HG03432 (cell line): ENCODE results near the gene NRAP.

Experiments
- ATAC-seq: cut with Tn5 transposase; IDR thresholded peaks from one replicate; pipeline ENCODE4 v1.9.1; 2021; ENCODE audit warnings: mild to moderate bottlenecking, moderate library complexity; ENCODE audit not compliant: unreplicated experiment

The NRAP gene

DNA sequence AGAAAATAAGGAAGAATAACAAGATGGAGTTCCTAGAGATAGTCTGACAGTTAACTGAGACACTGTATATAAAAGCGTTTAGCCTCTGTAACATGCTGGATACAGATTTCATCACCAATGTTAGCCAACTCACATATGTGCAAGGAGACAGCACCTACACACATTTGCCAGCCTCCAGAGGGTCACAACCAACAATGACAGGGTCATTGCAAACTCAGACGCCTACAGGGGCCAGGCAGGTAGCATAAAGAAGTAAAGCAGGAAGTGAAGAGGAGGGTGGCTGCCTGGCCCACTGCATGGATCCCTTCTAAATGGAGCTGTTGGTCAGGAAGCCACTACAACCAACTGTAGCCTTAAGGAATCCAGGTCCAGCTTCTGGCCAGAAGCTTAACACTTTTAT is 50.4 kb downstream of the NRAP start:
- no peak for ATAC-seq

GRCh38 chr10:113612154-113612553 is 51.7 kb downstream of the NRAP start:
- no peak for ATAC-seq

- no peak for ATAC-seq
Measured at GRCh38 chr10:113610631-113611601, 52.9 kb downstream of the NRAP start.

DNA sequence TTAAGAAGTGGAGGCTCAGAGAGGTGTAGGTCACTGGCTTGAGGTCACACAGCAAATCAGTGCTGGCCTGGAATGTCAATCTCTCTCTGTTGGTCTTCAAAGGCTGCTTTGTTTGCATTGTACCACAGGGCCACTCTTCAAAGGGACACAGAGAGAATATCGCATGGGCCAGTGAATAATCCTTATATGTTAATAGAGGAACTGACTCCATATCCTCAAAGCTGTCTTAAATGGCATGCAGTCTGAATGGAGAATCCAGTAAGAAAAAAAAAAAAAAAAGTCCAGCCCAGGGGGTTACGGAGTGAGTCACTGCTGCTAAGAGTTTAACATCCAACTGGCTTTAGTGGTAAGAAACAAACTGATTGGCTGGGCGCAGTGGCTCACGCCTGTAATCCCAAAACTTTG is 54.1 kb downstream of the NRAP start:
- ATAC-seq: no peak

GRCh38 chr10:113605268-113605978 is 58.4 kb downstream of the NRAP start:
- no peak for ATAC-seq

DNA sequence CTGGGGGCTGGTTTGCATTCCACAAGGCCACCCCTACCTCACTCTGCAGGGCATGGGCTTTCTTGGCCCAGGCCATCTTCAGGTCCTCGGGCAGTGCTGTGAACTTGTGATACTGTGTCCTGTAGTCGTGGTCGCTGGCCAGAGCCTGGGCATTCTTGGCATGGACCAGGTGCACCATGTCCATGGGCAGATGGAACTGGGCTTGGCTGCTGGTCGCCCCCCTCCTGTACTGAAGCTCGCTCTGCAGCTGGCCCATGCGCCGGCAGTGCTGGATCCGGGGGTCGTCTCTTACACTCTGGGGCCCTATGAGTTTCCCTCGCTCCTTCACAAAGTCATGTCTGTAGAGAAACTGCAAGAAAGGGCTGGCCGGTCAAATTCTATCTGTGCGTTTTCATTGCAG is 59.3 kb downstream of the NRAP start:
- ATAC-seq: no peak

DNA sequence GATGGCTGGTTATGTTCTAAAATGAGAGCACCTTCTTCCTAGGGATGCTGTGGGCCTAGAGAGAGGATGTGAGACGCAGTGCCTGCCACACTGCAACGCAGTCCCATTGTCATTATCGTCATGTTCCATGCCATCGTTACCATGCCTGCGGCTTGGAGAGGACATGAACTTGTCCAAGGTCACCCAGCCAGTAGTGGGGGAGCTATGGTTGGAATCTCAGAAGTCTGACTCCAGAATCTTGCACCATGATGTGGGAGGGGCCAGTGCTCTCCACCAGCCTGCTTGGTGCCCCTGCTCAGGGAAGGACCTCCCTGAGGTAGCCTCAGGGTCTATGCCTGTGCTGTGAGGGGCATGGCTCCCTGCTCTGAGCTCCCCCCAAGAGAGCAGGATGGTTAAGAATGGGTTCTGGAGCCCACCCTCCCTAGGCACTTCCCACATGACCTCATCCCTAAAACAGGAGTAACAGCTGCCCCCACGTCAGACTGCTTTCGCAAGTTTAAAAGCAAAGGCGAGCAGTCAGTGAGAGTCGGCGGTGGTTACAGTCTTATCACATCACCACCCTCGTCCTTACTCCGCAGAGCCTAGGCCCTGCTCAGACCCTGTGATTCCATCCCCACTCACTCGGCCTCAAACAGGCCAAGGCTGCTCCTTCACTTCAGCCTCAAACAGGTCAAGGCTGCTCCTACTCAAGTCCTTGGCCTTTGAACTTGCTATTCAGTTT is 60.6 kb downstream of the NRAP start:
- no peak for ATAC-seq

GRCh38 chr10:113600569-113600968 is 63.3 kb downstream of the NRAP start:
- ATAC-seq: no peak

DNA sequence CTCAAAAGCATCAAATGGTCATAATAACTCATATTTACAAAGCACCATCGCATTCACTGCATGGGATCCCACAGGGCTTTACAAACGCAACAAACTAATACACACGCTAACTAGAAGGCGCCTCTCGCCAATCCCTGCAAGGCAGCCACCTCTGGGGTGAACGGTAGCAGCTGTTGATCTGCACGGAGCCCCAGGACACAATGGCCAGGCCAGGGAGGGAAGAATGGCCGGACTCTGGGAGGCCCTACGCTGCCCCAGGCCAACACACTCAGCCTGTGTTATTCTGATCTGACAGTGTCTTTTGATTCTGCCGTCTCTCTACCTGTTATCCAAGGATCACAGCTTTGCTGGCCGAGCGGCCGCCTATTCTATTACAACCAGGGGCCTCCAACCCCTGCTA is 69.2 kb downstream of the NRAP start:
- no peak for ATAC-seq

GRCh38 chr10:113592380-113592779 is 71.5 kb downstream of the NRAP start:
- ATAC-seq: no peak

- no peak for ATAC-seq
Measured at GRCh38 chr10:113590581-113590980, 73.3 kb downstream of the NRAP start.

- no peak for ATAC-seq
Measured at GRCh38 chr10:113589201-113589770, 74.6 kb downstream of the NRAP start.

DNA sequence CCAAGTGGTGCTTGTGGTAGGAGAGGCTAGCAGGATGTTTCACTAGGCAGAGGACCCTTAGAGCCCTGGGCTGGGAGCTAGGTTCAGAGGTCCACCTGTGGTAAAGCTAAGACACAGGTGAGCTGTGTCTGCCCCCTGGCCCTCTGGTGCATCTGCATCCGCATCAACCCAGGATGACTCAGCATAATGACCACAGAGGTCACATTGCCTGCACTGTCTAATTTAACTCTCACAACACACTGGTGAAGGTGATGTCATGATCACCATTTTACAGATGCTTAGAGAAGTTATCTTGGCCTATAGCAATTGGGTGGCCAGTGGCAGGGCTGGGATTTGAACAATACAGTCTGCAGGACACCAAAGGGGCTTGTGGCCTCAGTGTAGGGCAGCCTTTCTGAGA is 77.9 kb downstream of the NRAP start:
- ATAC-seq: no peak

DNA sequence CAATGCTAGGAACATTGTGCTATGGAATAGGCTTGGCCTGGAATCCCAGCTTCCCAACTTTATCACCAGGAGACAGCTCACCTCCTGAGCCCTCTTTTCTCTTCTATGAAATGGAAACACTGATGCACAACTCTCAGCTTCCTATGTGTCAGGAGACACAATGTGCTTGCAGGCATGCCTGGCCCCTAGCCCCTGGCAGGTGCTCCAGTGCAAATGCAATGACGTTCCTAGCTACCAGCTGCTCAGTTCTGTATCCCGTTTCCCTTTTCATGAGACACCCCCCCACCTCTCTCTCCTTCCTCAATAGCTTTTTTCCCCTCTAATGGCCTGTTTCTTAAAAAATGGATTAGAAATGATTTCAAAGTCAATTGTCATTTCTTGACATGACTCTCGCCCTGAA is 80.3 kb downstream of the NRAP start:
- ATAC-seq: no peak

DNA sequence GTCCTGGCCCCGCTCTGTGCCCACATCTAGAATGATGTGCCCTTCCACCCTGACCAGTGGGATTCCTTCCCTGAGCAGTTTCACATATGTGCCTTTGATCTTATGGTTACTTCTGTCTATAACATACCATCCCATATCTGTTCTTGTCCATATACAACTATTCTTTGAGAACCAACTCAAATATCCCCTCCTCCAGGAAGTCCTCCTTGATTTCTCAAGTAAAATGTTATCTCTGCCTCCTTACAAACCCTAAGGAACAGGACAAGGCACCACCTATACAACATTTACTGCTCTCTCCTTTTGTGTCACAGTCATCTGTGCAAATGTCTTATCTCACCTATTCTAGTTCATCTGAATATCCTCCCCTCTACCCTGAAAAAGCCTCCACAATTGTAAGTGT is 82.7 kb downstream of the NRAP start:
- no peak for ATAC-seq

DNA sequence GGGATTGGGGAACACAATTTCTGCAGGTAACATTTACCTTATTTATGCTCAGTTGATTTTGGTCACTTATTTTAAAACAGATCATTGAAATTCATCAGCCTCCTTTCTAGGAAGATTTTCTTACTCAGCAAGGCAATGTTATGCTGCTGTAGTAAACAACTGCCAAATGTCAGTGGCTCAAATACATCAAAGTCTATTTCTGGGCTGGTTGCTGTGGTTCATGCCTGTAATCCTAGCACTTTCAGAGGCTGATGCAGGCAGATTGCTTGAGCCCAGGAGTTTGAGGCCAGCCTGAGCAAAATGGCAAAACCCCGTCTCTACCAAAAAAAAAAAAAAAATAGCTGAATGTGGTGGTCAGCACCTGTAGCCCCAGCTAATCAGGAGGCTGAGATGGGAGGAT is 85.1 kb downstream of the NRAP start:
- no peak for ATAC-seq

GRCh38 chr10:113576852-113577251 is 87.0 kb downstream of the NRAP start:
- ATAC-seq: no peak

GRCh38 chr10:113573368-113573767 is 90.5 kb downstream of the NRAP start:
- no peak for ATAC-seq

GRCh38 chr10:113572520-113573290 is 91.1 kb downstream of the NRAP start:
- ATAC-seq: no peak

DNA sequence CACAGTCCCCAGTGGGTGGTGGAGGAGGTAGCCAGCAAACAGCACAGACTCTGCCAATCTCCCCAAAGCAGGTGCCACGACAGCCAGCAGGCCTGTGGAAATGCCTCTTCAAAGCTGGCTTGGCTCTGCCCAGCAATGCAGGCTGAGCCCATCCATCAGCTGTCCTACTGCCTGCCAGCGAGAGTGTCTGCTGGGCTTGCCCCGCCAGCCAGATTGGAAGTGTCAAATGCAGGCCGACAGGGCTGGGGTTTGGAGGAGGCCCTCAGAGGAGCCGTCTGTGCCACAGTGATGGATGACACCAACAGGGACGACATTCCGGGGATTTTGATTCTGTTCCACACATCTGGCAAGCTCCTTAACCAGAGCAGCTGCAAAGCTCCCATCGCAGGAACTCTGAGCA is 94.3 kb downstream of the NRAP start:
- no peak for ATAC-seq
